ENCODE results near the gene RNF223. TPM values are rescaled to one million over a fixed set of nuclear protein-coding genes. Genes with fewer than 3 reads are reported as not detected.
A peak's percentile ranks its signal among the peaks of the same experiment; 100 is the strongest.
"Not testable (repeated sequence)": the region's sequence is repeated elsewhere in the genome, so short reads cannot be mapped to it uniquely, and the experiment has no call there.

The RNF223 gene
- total and polyA plus RNA-seq, 2 of the 13 experiments (the other 11 are each of a cell fraction or from before 2014, with no cell fraction given): 0.03 TPM; not detected in 1

DNA sequence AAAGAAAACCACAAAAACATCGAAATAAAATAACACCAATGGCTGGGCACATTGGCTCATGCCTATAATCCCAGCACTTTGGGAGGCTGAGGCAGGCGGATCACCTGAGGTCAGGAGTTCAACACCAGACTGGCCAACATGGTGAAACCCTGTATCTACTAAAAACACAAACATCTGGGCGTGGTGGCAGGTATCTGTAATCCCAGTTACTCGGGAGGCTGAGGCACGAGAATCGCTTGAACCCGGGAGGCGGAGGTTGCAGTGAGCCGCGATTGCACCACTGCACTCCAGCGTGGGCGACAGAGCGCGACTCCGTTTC lies 16.4 kb downstream of the RNF223 start:
- 4% methylated on average over 15 of the region's 15 CpGs for WGBS (ENCODE audit: low lambda C conversion rate)
- in situ Hi-C loops (cut with HindIII; ENCODE audit: extremely low pct_ligation_motif_present, low pct_unique_long_range_greater_than_20kb) (loop anchor here (5.0 kb wide), 1 partner anchor 35 kb away; the partner anchor contains the start of gene AGRN), intact Hi-C loops (cut with micrococcal nuclease; ENCODE audit: unreplicated experiment) (loop anchor here (5.0 kb wide), 1 partner anchor 45 kb away; the partner anchor contains the start of gene ISG15)
- H2AFZ ChIP-seq (ENCODE audit: low read length); ATAC-seq; BruUV-seq (replicated peaks); FAIRE-seq; DNase-seq (ENCODE audit: low spot score); H3K9me3 ChIP-seq (ENCODE audit: low read length); H3K79me2 ChIP-seq (ENCODE audit: insufficient read depth, low read length); H3K27me3 ChIP-seq (ENCODE audit: control insufficient read depth in 1 of 2, insufficient read depth in 2 of 2, low read length in 2 of 2); H4K20me1 ChIP-seq (ENCODE audit: insufficient read depth, low read length); CTCF ChIA-PET (ENCODE audit: low intra/inter-chr PET ratio, low total read pairs); H3K9ac ChIP-seq (ENCODE audit: insufficient read depth, low read depth, low read length): not testable (repeated sequence)
- H3K36me3 ChIP-seq (replicated peaks in 1 of 2; ENCODE audit: control insufficient read depth in 1 of 2, insufficient read depth in 2 of 2, low read length in 2 of 2): peaks cover 16% of the 10 kb centered on the region in 2 experiments; a peak in 4 of 5 replicates
- TF ChIP-seq ZNF569 (CRISPR knock-in tag; IDR thresholded peaks at IDR 0.05; ENCODE audit: borderline replicate concordance): 0 out of 2 replicates have a peak, but pooled peaks have one; percentile 18
- TF ChIP-seq, protein P1, sequence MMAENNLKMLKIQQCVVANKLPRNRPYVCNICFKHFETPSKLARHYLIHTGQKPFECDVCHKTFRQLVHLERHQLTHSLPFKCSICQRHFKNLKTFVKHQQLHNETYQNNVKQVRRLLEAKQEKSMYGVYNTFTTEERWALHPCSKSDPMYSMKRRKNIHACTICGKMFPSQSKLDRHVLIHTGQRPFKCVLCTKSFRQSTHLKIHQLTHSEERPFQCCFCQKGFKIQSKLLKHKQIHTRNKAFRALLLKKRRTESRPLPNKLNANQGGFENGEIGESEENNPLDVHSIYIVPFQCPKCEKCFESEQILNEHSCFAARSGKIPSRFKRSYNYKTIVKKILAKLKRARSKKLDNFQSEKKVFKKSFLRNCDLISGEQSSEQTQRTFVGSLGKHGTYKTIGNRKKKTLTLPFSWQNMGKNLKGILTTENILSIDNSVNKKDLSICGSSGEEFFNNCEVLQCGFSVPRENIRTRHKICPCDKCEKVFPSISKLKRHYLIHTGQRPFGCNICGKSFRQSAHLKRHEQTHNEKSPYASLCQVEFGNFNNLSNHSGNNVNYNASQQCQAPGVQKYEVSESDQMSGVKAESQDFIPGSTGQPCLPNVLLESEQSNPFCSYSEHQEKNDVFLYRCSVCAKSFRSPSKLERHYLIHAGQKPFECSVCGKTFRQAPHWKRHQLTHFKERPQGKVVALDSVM (CRISPR knock-in tag; IDR thresholded peaks at IDR 0.05): 0 out of 2 replicates have a peak, but pooled peaks have one; percentile 41
- TF ChIP-seq ZNF546 (CRISPR knock-in tag; conservative IDR thresholded peaks at IDR 0.05): 0 out of 2 replicates have a peak, but pooled peaks have one; percentile 11
- peak; percentile 18; the same call in 1 of the 2 replicates for TF ChIP-seq ZNF558 (CRISPR knock-in tag; IDR thresholded peaks at IDR 0.05; ENCODE audit: borderline replicate concordance)
- TF ChIP-seq, protein P2, sequence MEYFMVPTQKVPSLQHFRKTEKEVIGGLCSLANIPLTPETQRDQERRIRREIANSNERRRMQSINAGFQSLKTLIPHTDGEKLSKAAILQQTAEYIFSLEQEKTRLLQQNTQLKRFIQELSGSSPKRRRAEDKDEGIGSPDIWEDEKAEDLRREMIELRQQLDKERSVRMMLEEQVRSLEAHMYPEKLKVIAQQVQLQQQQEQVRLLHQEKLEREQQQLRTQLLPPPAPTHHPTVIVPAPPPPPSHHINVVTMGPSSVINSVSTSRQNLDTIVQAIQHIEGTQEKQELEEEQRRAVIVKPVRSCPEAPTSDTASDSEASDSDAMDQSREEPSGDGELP (IDR thresholded peaks at IDR 0.05; ENCODE audit: borderline replicate concordance, low read depth): 0 out of 2 replicates have a peak, but pooled peaks have one; percentile 0
- peaks cover 27% of the 10 kb centered on the region for H3K4me1 ChIP-seq (ENCODE audit: insufficient read depth, low read length)
- H3K4me2 ChIP-seq (ENCODE audit: low read depth, low read length): peak overlapping the region; percentile 95
- H3K27ac ChIP-seq (ENCODE audit: extremely low read length, insufficient read depth, low read length): peak overlapping the region; percentile 49
- H3K4me3 ChIP-seq (replicated peaks in 1 of 3; ENCODE audit: insufficient read depth in 1 of 3, low read depth in 2 of 3, low read length in 3 of 3): peak overlapping the region in 2 of 3 experiments; percentile 18 to 96; a peak in 3 of 6 replicates
- POLR2A ChIA-PET: interaction anchor here (1.0 to 3.1 kb wide), 3 partner anchors 40 to 51 kb away, joined by 3 to 20 read pairs (median 10); partner anchors contain the start of gene ISG15

All from HepG2 (cell line).